IPS DF 19.7 (cell line): ENCODE data around the gene PLCH2.

ENCODE experiments used
- DNase-seq: peaks from one replicate; pipeline ENCODE4 v3.0.0-alpha.2; 2013; ENCODE audit warnings: low read depth, low spot score

Gene PLCH2

GRCh38 chr1:2501041-2501819 lies 25.1 kb downstream of the PLCH2 start:
- DNase-seq = no peak

DNA sequence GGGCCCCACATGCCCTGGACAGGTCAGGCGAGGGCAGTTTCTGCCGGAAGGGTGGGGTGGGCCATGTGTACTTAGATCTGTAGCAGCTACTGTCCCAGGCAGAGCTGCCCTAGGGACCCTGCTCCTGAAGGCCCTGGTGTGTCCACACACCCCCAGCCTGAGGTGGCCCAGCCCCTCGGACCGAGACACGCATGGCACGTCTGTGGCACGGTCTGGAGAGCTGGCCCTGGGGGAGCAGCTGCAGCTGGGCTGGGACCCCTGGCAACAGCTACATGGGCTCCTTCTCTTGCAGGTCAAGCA lies 25.7 kb downstream of the PLCH2 start:
- DNase-seq = no peak

- DNase-seq = no peak
These were observed 26.1 kb downstream of the PLCH2 start for GRCh38 chr1:2502210-2502609.

DNA sequence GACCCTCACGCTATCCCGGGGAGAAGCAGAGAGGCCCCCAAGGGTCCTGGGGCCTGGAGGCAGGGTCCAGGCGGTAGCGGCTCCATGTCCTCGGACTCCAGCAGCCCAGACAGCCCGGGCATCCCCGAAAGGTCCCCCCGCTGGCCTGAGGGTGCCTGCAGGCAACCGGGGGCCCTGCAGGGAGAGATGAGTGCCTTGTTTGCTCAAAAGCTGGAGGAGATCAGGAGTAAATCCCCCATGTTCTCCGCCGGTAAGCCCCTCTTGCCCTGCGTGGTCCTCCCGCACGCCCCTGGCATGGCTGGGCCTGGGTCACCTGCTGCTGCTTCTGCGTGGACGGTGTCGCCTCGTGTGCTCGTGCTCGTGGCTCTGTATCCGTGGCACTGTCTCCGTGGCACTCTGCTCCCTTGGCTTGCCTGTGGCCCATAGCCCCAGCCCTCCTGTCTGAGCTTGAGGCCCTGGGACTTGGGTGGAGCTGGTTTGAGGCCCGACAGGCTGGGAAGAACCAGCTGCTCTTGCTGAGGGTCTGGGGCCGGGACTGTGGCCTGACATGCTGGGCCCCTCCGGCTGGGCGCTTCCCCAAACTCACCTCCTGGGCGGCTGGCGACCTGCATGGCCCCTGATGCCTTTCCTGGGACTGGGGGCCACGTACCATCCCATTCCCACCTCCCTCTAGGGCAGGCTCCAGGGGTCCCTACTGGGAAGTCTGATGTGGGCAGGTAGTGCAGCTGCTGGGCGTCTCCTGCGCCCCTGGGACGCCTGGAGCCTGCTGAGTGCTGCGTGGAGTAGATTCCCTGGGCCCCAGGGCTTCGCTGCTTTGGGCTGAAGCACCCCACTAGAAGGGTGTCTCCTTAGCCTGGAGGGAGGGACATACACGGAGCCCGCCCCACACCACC lies 26.8 kb downstream of the PLCH2 start:
- no peak for DNase-seq

DNA sequence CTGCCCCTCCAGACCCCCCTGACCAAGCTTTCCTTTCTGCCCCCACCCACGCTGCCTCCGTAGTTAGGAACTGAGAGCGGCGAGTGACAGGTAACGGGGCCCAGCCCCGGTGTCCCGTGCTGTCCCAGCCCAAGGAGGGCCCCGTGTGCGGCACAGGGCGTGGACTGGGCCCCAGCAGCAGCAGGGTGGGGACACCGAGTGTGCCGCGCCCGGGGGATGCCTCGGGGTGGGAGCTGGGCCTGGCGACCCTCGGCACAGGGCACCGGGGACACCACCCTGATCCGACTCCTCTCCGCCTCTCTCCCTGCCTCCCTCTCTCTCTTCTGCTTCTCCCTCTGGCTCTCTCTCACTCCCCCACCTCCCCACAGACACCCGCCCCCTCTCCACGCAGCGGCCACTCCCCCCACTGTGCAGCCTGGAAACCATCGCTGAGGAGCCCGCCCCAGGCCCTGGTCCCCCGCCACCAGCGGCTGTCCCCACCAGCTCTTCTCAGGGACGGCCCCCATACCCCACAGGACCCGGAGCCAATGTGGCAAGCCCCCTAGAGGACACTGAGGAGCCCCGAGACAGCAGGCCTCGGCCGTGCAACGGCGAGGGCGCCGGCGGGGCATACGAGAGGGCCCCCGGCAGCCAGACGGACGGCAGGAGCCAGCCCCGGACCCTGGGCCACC lies 27.6 kb downstream of the PLCH2 start:
- no peak for DNase-seq

DNA sequence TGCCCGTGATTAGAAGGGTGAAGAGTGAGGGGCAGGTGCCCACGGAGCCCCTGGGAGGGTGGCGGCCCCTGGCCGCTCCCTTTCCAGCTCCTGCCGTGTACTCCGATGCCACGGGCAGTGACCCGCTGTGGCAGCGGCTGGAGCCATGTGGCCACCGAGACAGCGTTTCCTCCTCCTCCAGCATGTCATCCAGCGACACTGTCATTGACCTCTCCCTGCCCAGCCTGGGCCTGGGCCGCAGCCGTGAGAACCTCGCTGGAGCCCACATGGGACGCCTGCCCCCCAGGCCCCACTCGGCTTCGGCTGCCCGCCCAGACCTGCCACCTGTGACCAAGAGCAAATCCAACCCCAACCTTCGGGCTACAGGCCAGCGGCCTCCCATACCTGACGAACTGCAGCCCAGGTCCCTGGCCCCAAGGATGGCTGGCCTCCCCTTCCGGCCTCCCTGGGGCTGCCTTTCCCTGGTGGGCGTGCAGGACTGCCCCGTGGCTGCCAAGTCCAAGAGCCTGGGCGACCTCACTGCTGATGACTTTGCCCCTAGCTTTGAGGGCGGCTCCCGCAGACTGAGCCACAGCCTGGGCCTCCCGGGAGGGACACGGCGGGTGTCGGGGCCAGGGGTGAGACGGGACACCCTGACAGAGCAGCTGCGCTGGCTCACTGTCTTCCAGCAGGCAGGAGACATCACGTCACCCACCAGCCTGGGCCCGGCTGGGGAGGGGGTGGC lies 28.3 kb downstream of the PLCH2 start:
- no peak for DNase-seq

DNA sequence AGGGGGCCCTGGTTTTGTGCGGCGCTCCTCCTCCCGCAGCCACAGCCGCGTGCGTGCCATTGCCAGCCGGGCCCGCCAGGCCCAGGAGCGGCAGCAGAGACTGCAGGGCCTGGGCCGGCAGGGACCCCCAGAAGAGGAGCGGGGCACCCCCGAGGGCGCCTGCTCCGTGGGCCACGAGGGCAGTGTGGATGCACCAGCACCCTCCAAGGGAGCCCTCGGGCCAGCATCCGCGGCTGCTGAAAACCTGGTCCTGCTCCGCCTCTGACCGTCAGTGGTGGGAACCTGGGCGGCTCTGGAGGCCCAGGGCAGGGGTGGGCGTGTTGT lies 28.8 kb downstream of the PLCH2 start:
- no peak for DNase-seq

- DNase-seq = no peak
These were observed 29.4 kb downstream of the PLCH2 start for GRCh38 chr1:2505461-2505994.

- DNase-seq = no peak
These were observed 30.1 kb downstream of the PLCH2 start for GRCh38 chr1:2506007-2506860.

GRCh38 chr1:2506901-2507565 lies 30.9 kb downstream of the PLCH2 start:
- no peak for DNase-seq

GRCh38 chr1:2507744-2508155 lies 31.7 kb downstream of the PLCH2 start:
- no peak for DNase-seq

DNA sequence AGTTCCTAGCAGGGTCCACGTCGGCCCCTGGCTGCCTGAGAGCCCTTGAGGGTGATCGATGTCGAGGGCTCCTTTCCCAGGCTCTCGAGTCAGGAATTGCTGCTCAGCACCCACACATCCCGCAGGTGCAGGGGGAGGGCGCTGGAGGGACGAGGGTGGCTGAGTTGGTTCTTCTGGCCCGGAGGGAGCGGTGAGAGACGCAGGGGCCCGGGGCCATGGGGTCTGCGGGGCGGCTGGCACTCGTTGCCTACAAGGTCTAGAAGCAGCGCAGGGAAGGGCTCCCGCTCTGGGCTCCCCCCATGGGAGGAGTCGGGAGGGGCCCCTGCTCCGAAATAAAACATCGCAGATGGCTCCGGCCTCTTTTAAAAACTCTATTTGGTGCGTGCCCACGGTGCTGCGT lies 32.1 kb downstream of the PLCH2 start:
- no peak for DNase-seq

DNA sequence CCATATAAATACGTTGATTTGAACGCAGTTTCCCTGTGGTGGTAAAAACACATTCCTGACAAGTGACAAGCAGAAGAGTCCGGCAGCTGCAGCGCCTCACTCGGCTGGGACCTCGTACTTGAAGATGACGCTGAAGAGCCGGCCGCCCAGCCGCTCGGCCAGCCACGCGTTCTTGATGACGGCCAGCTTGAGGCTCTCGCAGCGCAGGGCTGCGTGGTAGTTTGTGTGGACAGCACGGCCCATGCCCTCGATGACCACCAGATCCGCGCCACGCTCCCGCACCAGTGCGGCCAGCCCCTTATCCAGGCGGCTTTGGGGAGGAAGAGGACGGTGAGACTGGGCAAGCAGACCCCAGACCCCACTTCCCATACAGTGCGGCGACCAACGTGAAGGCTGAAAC lies 32.7 kb downstream of the PLCH2 start:
- no peak for DNase-seq

GRCh38 chr1:2509589-2509988 lies 33.5 kb downstream of the PLCH2 start:
- no peak for DNase-seq

GRCh38 chr1:2510366-2511155 lies 34.5 kb downstream of the PLCH2 start:
- DNase-seq = no peak

- no peak for DNase-seq
These were observed 36.9 kb downstream of the PLCH2 start for GRCh38 chr1:2512862-2513421.

GRCh38 chr1:2513939-2514652 lies 38.0 kb downstream of the PLCH2 start:
- DNase-seq = no peak
